GM10847 (cell line): Measurements from ENCODE around the gene INPP5K.

Experiments used
- POLR2A ChIP-seq: IDR thresholded peaks from 2 replicates; pipeline ENCODE4 v1.6.1; 2011; ENCODE audit not compliant: insufficient read length; ENCODE audit errors: extremely low read depth

INPP5K gene

DNA sequence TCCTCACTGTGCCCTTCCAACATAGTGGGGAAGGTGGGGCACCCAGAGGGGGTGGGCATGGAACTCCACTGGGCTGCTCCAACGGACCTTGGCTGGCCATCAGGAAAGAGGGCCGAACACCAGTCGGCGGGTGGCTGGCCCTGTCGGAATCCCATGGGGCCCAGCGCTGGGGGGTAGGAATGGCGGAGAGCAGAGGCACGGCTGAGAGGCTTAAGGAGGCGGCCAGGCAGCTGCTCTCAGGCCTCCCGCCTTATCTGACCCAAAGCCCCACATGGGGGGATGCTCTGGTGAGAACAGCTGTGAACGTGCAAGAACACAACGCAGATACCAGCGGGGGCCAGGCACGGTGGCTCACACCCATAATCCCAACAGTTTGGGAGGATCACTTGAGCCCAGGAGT is 19.5 kb downstream of the INPP5K start:
- TF ChIP-seq POLR2A = no peak

DNA sequence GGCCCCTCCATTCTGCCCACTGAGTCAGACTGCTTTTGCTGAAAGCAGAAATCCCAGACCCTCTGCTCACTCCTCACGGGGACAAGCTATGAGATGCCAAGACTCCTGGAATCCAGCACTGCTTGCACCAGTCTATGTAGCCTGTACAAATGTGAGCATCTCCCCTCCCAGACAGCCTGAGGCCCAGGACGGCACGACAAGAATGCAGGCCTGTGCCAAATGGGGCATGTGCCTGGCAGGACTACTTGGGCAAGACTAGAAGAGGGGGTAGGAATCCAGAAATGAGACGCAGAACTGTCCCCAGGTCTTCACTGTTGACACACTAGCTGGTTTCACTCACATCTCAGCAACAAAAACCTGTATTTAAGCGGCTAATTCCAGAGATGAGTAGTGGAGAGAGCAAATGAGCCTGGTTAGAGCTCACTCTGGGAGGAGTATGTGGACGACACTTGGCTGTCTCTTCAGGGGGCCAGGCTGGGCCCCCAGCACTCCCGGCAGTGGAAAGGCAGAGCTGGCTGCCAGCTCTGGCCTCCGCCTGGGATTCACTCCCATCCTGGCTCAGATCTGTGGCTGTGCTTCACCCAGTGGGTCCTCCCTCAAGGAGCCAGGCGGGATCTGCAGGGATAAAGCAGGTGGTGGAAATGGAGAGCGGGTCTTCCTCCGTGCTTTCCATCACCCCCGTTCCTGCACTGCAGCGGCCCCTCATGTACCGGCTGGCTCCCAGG is 21.0 kb downstream of the INPP5K start:
- no peak for TF ChIP-seq POLR2A

DNA sequence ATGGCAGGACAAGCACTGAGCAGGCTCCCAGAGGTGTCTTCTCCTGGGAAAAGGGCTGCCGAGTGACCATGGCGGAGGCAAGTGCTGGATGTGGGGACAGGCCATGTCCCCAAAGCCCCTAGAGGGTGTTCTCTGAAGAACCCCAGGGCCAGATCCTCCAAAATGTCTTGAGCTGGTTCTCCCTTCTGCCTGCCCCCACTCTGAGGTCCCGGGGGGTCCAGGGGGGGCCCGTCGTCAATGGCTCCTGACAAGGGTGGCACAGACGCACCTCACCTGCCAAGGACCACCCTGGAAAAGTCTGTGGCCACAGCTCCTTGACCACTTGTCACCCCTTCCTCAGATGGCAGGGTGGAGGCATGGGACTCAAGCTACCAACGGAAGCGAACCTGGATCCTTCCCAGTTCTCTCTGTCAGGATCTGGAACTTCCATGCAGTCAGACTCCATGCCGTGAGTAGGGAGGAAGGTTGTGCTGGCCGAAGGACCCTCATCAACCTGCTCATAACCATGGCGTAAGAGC is 21.6 kb downstream of the INPP5K start:
- TF ChIP-seq POLR2A = no peak

DNA sequence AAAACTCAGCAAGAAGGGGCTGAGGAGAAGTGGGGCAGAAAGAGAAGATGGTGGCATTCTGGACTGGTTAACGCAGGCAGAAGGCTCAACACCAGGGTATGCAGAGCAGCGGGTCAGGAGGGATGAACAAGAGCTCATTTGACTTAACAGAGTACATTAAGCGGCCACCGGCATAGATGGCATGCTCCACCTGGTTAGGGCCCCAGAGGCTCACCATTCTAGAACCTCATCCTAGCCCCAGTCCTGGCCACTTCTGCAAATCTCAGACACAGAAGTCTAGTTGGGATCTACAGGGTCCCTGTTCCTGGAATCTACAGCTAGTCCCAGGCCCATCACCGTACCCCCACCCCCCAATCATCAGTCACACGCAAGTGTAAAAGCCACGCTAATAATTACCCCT is 22.2 kb downstream of the INPP5K start:
- no peak for TF ChIP-seq POLR2A

DNA sequence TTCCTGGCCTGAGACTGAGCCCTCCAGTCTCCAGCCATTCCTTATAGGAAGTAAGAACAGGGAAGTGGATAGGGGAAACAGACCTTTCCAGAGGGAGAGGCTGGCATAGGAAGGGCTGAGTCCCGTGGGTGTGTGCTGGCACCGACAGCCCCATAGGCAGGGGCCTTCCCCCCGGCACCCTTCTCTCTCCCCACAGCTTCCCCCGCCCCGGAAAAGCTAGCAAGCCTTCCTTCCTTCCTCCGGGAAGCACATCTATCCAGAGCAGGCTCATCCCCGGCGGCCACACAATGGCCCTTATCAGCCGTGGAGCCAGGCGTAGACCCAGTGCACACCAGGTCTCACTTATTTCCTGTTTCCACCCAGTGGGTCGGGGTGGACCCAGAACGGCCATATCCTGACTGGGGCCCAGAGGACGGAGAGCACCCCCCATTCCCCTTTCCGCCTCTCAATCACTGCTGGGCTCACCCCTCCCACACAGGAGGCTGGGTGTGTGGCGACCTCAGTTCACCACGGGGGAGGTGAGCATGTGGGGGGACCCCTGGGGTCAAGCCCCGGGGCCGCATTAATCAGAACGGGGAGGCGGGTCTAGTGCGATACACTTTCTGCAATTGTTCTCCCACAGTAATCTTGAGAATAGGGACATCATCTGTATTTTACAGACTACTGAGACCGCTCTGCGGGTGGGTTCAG is 23.0 kb downstream of the INPP5K start:
- TF ChIP-seq POLR2A = no peak

GRCh38 chr17:1492249-1493206 is 23.9 kb downstream of the INPP5K start, which contains the start of gene MYO1C:
Gene MYO1C (minus strand): TSS chr17:1492686. CDS start chr17:1492487, 199 bp downstream.
- no peak for TF ChIP-seq POLR2A

GRCh38 chr17:1491443-1492248 is 24.8 kb downstream of the INPP5K start:
- no peak for TF ChIP-seq POLR2A

DNA sequence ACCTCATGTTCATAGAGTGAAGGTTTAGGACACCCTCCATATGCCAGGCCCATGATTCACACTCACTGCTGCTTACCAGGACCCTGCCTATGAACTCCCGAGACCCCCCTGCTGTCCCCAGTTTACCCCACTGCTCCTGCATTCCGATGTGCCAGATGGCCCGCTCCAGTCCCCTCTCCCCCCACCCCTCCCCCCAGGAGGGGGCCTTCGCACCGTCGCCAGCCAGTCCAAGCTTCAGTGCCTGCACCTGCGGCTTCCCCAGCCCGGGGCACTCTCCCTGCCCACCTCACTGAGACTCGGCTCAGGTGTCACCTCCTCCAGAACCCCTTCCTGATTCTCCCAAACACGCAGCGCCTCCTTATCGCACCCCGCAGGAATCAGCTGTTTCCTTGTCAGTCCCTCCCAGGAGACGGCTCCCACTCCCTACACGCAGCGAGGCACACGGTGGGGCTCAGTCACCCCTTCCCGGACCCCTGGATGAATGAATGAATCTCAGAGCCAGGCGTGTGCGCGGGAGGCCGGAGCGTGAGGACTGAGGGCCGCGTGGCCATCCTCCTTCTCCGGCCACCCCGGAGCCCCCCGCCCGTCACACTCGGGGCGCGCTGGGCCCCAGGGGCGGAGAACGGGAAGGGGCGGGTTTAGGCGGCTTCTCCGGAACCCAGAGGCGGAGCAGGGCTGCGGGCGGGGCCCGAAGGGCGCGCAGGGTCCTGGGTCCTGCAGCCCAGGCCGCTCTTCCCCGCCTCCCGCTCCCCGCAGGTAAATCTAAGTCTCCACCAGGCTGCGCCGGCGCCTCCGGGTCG is 25.6 kb downstream of the INPP5K start:
- TF ChIP-seq POLR2A = peak; percentile 39

GRCh38 chr17:1488826-1489270 is 27.6 kb downstream of the INPP5K start:
- TF ChIP-seq POLR2A = no peak

- TF ChIP-seq POLR2A = no peak
Measured at GRCh38 chr17:1487939-1488825, 28.2 kb downstream of the INPP5K start.

GRCh38 chr17:1486802-1487695 is 29.4 kb downstream of the INPP5K start:
- TF ChIP-seq POLR2A = no peak
